Transverse colon (tissue), 4 donors: ENCODE data around the gene CHORDC1. TPM values are rescaled to one million over a fixed set of nuclear protein-coding genes. Genes with fewer than 3 reads are reported as not detected.

Source experiments
- DNase-seq: peaks from one replicate; pipeline ENCODE4 v3.0.0-alpha.2; 2019
- H3K27ac ChIP-seq, 4 donors: fragments of 200-600 bp; sonication (generic); 2 replicates each; pipeline ENCODE4 v1.5.1; 2016 to 2018; ENCODE audit warnings: inconsistent platforms in 4 of 4
- H3K27me3 ChIP-seq: fragments of 200-600 bp; sonication (generic); 2 replicates; pipeline ENCODE4 v1.5.1; 2017; ENCODE audit warnings: inconsistent platforms
- H3K36me3 ChIP-seq, 4 donors: fragments of 200-600 bp; sonication (generic); 2 replicates each; pipeline ENCODE4 v1.5.1; 2017 to 2019; ENCODE audit warnings: inconsistent platforms in 4 of 4
- H3K4me1 ChIP-seq, 4 donors: fragments of 200-600 bp; sonication (generic); 2 replicates each; pipeline ENCODE4 v1.5.1; 2017 to 2020; ENCODE audit warnings: inconsistent platforms in 4 of 4
- H3K4me3 ChIP-seq, 4 donors: fragments of 200-600 bp; sonication (generic); 1 replicate in 1 of 4; 2 replicates in 3 of 4; pipeline versions ENCODE4 v1.5.1 to v1.6.1; 2017 to 2019; ENCODE audit warnings: inconsistent platforms in 4 of 4
- H3K9me3 ChIP-seq, 2 donors: fragments of 200-600 bp; sonication (generic); 2 replicates each; pipeline ENCODE4 v1.5.1; 2017 to 2019; ENCODE audit warnings: inconsistent platforms in 2 of 2
- EP300 ChIP-seq: sonication (generic); formaldehyde crosslinking; IDR thresholded peaks from one replicate; pipeline ENCODE4 v1.6.1; 2017; ENCODE audit warnings: antibody characterized with exemption, low read depth
- POLR2A ChIP-seq: fragments of 450-650 bp; IDR thresholded peaks from one replicate; pipeline ENCODE4 v1.6.1; 2016; ENCODE audit warnings: antibody characterized with exemption, mild to moderate bottlenecking, moderate library complexity
- POLR2AphosphoS5 ChIP-seq, 3 donors: sonication (generic); formaldehyde crosslinking; IDR thresholded peaks; one replicate each; pipeline ENCODE4 v1.6.1; 2016; ENCODE audit warnings: antibody characterized with exemption in 3 of 3
- WGBS, 2 donors: methylation state at CpG; one replicate each; pipeline ENCODE4 v1.1.5; 2018; ENCODE audit warnings: low coverage in 1 of 2; 5-methylcytosine and 5-hydroxymethylcytosine counted together
- in situ Hi-C, 4 donors: fragments of 200-750 bp; cut with MboI; loops; one replicate each; pipeline versions ENCODE4 v1.15.0 to v1.15.1; 2017; ENCODE audit warnings: low sequenced_read_pairs in 3 of 4, low pct_ligation_motif_present in 1 of 4, low pct_unique_long_range_greater_than_20kb in 1 of 4
- intact Hi-C: fragments of 100-400 bp; cut with DNase I; formaldehyde crosslinking; loops from one replicate; pipeline ENCODE4 v1.15.1; 2023; ENCODE audit warnings: low total_unique reads
- total RNA-seq, 4 donors: library from RNA; depleted of rRNA; stranded (reverse); fragments of >200 nt; gene quantifications; one replicate each; pipeline ENCODE4 v1.1.0, GENCODE V29; 2016
- TF ChIP-seq, protein P1 (sequence below), 5 experiments: fragments of 200-600 bp in 3 of 5; fragments of 450-650 bp in 2 of 5; sonication (generic) in 3 of 5; IDR thresholded peaks; 1 replicate in 2 of 5; 2 replicates in 3 of 5; pipeline ENCODE4 v1.5.1; 2016 to 2017; ENCODE audit warnings: antibody characterized with exemption in 5 of 5, inconsistent platforms in 3 of 5, mild to moderate bottlenecking in 2 of 5, moderate library complexity in 1 of 5

Gene CHORDC1
- total RNA-seq, 4 donors from 2014 or later, result 25.9 to 50.5 (median 32.0) TPM

DNA sequence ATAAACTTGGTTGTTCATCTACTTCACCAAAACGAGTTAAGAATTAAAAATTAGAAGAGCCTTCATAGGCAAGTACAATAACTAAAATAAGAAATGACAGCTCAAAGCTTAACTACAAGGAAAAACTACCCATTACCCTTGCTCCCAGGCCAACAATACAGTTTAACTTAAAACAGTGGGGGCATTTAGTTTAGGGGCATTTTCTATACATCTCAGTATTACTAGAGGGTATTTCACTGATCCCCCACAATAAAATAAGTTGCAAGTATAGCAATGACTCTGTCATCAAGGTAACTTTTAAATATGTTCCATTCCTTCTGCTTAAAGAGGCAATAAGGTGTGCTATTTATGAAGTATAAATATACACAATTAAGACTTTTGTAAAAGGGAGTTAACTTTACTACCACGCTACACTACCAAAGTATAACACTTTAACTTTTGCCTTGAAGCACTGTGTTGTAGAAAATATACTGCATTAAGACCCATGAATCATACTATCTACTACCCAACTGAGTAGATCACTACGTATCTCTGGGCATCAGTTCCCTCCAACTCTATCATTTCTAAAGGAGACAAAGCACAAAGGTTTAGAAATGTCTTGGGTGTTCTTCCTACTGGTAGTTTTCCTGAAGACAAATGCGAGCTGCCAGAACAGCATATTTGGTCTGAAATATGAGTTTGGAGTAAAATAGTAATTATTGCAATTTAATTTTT lies 29.8 kb downstream of the CHORDC1 start:
- H3K36me3 ChIP-seq, result no peaks in the 10 kb centered on the region
- H3K9me3 ChIP-seq, result no peaks in the 10 kb centered on the region
- TF ChIP-seq, protein P1, sequence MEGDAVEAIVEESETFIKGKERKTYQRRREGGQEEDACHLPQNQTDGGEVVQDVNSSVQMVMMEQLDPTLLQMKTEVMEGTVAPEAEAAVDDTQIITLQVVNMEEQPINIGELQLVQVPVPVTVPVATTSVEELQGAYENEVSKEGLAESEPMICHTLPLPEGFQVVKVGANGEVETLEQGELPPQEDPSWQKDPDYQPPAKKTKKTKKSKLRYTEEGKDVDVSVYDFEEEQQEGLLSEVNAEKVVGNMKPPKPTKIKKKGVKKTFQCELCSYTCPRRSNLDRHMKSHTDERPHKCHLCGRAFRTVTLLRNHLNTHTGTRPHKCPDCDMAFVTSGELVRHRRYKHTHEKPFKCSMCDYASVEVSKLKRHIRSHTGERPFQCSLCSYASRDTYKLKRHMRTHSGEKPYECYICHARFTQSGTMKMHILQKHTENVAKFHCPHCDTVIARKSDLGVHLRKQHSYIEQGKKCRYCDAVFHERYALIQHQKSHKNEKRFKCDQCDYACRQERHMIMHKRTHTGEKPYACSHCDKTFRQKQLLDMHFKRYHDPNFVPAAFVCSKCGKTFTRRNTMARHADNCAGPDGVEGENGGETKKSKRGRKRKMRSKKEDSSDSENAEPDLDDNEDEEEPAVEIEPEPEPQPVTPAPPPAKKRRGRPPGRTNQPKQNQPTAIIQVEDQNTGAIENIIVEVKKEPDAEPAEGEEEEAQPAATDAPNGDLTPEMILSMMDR (IDR thresholded peaks at IDR 0.05), result no peak
- TF ChIP-seq POLR2A, result no peak
- TF ChIP-seq EP300, result no peak
- TF ChIP-seq POLR2AphosphoS5 (IDR thresholded peaks at IDR 0.05), result no peak
- H3K4me3 ChIP-seq, result no peak overlapping the region
- WGBS, 2 donors, result 81 to 88% methylated on average over 4 of the region's 4 CpGs
- no peak for DNase-seq
- intact Hi-C loops, result no loop called here
- no peaks in the 10 kb centered on the region for H3K27me3 ChIP-seq
- H3K27ac ChIP-seq, result no peak overlapping the region
- in situ Hi-C loops, result no loop called here
- H3K4me1 ChIP-seq, result no peaks in the 10 kb centered on the region

DNA sequence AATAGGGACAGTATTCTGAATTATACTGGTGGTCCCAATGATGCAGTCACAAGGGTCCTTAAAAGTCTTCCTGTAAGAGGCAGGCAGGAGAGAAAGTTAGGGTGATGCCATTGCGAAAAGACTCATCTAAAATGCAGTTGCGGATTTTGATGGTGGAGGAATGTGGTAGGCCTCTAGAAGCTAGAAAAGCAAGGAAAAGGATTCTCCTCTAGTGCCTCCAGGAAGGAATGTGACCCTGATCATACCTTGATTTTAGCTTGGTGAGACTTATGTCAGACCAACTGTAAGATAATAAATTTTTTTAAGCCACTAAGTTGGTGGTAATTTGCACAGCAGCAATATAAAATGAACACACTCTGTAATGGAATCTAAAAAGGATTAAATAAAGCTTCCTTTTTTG lies 33.8 kb downstream of the CHORDC1 start:
- TF ChIP-seq, protein P1 (IDR thresholded peaks at IDR 0.05), result no peak
- TF ChIP-seq EP300 (no peak), POLR2A (no peak), POLR2AphosphoS5 (IDR thresholded peaks at IDR 0.05) (no peak)
- no peaks in the 10 kb centered on the region for H3K4me1 ChIP-seq
- no peak overlapping the region for H3K27ac ChIP-seq
- no peaks in the 10 kb centered on the region for H3K36me3 ChIP-seq
- intact Hi-C loops (no loop called here), in situ Hi-C loops (no loop called here)
- no peaks in the 10 kb centered on the region for H3K9me3 ChIP-seq
- WGBS, 2 donors, result 98 to 100% methylated on average over 2 of the region's 2 CpGs
- H3K4me3 ChIP-seq, result no peak overlapping the region
- H3K27me3 ChIP-seq, result no peaks in the 10 kb centered on the region
- DNase-seq, result no peak

DNA sequence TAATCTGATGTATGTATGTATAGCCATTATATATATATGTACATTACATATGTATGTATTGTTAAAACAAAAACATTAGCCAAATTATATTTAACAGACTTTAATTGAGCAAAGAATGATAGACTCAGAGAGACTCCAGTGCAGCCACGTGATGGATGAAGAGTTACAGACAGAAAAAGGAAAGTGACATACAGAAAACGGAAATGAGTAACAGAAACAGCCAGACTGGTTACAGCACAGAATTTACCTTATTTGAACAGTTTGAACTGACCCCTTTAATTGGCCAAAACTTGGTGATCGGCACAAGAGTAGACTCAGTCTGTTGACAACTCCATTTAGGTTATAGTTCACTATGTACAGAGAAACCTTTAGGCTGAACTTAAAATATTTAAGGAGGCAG lies 35.0 kb downstream of the CHORDC1 start:
- no peak for TF ChIP-seq POLR2A
- TF ChIP-seq, protein P1 (IDR thresholded peaks at IDR 0.05), result no peak
- no peak for TF ChIP-seq POLR2AphosphoS5 (IDR thresholded peaks at IDR 0.05)
- TF ChIP-seq EP300, result no peak
- Histone ChIP-seq H3K36me3 (no peaks in the 10 kb centered on the region), H3K27me3 (no peaks in the 10 kb centered on the region), H3K27ac (no peak overlapping the region), H3K4me3 (no peak overlapping the region), H3K9me3 (no peaks in the 10 kb centered on the region), H3K4me1 (no peaks in the 10 kb centered on the region)
- intact Hi-C loops, result no loop called here
- DNase-seq, result no peak
- in situ Hi-C loops, result no loop called here
- WGBS, 2 donors, result 88 to 91% methylated on average over 3 of the region's 3 CpGs

DNA sequence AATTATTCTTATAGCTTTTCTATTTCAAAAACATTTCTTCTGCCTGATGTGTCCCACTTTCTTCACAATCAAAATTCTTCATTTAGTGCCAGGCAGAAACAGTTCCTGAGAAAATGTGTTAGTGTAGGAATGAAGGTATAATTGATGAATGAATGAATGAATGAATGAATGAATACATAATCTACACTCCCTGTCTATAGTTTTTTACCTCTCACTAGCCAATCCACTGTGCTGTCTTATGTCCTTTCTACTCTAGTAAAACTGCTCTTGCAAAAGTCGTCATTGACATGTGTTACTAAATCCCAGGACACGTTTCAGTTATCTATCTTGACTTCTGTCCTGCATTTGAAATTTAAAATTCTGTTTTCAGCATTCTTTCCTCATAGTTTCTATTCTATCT lies 42.9 kb downstream of the CHORDC1 start:
- H3K9me3 ChIP-seq, result no peaks in the 10 kb centered on the region
- H3K4me1 ChIP-seq, result no peaks in the 10 kb centered on the region
- no peak for DNase-seq
- no peaks in the 10 kb centered on the region for H3K27me3 ChIP-seq
- no peak overlapping the region for H3K27ac ChIP-seq
- no peak overlapping the region for H3K4me3 ChIP-seq
- WGBS, 2 donors, result 51 to 92% methylated on average over 2 of the region's 2 CpGs
- H3K36me3 ChIP-seq, result peaks cover 0 to 2% (median 0%) of the 10 kb centered on the region in 4 donors
- intact Hi-C loops, result loop anchor here (1.0 kb wide), 1 partner anchor 17 kb away; no protein-coding TSS in a partner anchor
- TF ChIP-seq POLR2AphosphoS5 (IDR thresholded peaks at IDR 0.05) (no peak), POLR2A (no peak), EP300 (no peak)
- TF ChIP-seq, protein P1 (IDR thresholded peaks at IDR 0.05), result no peak
- in situ Hi-C loops, result no loop called here
